Measurements from ENCODE around the gene GFOD2.

Gene GFOD2

DNA sequence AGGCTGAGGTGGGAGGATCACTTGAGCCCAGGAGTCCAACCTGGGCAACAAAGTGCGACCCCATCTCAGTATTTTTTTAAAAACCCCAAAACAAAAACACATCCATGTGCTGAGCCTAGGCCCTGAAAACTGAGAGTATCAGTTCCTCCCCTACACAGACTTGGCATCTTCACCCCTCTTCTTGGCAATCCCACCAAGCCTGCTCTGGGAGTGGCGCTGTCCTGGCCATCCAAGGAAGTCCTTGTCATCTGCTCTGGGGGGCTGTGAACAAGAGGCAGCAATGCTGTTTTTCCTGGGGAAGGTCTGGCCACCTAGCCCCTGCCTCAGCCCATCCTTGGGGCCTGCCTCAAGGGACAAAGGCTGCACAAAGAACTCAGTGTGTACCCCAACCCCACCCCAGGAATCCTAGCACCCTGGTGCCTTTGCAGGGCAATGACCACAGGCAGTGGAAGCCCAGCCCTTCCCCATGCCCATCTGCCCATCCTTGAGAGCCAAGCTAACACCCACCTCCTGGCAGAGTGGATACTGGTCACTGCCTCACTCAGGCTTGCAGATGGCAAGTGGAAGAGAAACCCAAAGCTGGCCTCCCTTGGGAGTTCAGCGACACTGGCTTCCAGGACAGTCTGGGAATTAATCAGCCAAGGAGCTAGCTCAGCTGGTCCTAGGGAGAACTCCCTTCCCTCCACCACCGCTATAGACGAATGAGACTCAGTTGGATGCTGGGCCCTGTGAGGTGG is 14.8 kb upstream of the GFOD2 start:
- no peak for DNase-seq (ENCODE audit: low spot score)

DNA sequence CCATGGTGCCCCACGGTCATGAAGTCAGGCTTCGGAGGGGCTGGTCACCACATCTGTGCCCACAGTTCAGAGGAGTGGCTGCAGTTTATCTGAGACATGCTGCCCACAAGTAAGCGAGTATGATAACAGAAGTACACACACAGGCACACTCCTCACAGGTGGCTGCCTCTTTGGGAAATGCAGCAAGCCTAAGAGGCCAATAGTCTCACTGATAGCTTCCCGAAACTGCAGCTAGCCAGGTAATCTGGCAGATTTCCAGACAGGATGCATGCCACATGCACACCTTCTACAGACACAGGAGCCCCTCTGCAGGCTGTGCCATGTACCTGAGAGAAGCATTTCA is 12.6 kb upstream of the GFOD2 start:
- no peak for DNase-seq (ENCODE audit: low spot score)

GRCh38 chr16:67731071-67731752 is 12.1 kb upstream of the GFOD2 start:
- DNase-seq (ENCODE audit: low spot score): no peak

- no peak for DNase-seq (ENCODE audit: low spot score)
Measured at GRCh38 chr16:67730326-67730725, 11.2 kb upstream of the GFOD2 start.

- no peak for DNase-seq (ENCODE audit: low spot score)
Measured at GRCh38 chr16:67729636-67730248, 10.6 kb upstream of the GFOD2 start.

- no peak for DNase-seq (ENCODE audit: low spot score)
Measured at GRCh38 chr16:67727521-67728485, 8.7 kb upstream of the GFOD2 start.

GRCh38 chr16:67726106-67727034 is 7.3 kb upstream of the GFOD2 start:
- DNase-seq (ENCODE audit: low spot score): no peak

- DNase-seq (ENCODE audit: low spot score): no peak
Measured at GRCh38 chr16:67723911-67724305, 4.8 kb upstream of the GFOD2 start.

DNA sequence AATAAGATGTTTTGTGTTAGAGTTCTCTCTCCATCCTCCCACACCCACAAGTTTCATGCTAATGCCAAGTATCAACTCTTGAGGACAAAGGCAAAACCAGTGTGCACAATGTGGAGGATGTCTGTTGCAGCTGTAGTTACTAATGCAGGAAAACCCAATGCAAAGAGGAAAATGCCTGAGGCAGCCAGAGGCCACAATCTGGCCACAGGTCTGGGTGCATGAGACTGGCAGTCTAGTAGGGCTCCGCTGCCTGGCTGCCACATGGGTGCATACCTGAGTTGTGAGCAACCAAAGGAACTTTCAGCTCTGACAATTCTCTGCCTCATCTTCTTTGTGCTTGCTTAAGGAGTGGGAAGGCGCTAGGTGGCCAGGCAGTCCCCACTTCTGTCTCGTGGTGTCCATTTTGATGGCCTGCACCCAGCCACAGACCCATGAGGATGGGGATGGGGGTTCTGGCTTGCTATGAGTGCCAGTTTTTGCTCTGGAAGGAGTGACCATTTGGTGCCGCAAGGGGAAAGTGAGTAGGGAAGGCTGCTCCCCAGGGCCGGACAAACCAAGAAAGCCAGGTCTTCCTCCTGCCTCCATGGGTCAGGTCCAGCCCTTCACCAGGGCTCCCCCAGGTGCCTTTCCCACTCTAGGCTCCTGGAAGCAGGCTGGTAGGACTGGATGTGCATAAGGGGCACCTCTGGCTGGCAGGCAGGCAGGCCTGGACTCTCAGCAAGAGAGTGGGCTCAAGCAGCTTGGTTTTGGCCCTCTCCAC is 4.2 kb upstream of the GFOD2 start:
- no peak for DNase-seq (ENCODE audit: low spot score)

DNA sequence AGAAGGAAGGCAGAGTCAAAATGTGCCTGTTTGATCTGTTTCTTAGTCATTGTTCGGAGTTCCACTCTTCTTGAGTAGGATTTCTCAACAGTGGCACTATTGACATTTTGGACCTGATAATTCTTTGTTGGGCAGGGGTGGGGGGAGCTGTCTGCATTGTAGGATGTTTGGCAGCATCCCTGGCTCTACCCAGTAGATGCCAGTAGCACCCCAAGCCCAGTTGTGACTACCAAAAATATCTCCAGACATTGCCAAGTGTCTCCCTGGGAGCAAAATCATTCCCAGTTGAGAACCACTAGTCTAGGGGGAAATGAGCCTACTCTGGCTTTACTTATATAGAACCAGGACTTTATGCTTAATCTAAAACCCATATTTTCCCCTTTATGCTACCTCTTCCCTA is 1.1 kb upstream of the GFOD2 start:
- no peak for DNase-seq (ENCODE audit: low spot score)

DNA sequence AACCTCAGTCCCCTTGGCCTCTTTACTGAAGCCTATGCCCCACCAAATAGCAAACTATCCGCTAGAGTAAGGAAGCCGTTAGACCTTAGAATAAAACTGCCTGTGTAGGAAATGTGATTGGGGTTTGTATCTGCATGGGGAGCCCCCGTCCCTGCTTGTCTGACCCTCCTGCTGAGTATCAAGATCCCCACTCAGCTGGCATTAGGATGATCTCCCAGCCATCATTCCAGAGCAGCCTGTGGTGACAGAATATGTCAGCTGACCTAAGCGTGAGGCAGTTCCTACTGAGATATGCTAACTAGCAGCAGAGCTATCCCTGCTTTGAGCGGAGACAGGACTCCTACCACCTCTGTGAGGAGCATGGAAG is 645 bp upstream of the GFOD2 start:
- DNase-seq (ENCODE audit: low spot score): peak; percentile 2

DNA sequence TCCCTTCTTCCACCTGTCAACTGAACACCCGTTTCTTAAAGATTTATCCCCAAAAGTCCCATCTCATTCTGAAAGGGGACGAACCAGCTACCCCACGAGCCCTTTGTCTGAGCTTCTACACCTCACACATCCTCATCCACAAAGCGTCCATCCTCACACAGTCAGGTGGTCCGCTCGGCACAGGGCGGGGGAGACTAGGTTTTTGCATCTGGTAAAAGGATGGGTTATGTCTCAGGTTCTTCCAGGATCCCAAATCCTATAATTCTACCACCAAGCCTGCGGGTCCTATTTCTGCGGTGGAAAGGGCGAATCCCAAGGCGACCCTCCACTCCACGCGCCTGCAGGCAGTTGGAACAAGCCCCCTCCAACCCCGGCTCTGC is 458 bp downstream of the GFOD2 start:
- DNase-seq (ENCODE audit: low spot score): no peak

- DNase-seq (ENCODE audit: low spot score): no peak
Measured at GRCh38 chr16:67716097-67716496, 3.0 kb downstream of the GFOD2 start.

GRCh38 chr16:67714522-67714921 is 4.6 kb downstream of the GFOD2 start:
- DNase-seq (ENCODE audit: low spot score): no peak

GRCh38 chr16:67713647-67714273 is 5.4 kb downstream of the GFOD2 start:
- no peak for DNase-seq (ENCODE audit: low spot score)

- DNase-seq (ENCODE audit: low spot score): no peak
Measured at GRCh38 chr16:67710607-67711006, 8.5 kb downstream of the GFOD2 start.

GRCh38 chr16:67709050-67709449 is 10.1 kb downstream of the GFOD2 start:
- DNase-seq (ENCODE audit: low spot score): no peak

DNA sequence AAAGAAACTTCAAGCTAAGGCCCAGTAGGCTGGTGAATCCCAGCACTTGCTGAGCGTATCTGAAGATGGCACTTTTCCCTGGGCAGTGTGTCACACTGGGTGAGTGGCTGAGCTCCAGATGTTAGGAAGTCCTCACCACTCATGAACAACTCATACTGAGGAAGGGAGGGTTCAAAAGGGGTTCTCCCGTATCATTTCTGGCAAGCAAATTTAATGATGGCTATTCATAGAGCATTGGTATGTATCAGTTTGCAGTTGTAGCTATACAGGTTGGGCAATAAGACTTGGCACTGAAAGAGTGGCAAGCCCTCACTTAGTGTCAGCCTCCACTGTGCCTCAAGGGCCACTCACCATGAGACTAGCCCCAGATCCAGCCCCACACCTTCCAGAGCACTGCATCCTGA is 10.7 kb downstream of the GFOD2 start:
- DNase-seq (ENCODE audit: low spot score): no peak

DNA sequence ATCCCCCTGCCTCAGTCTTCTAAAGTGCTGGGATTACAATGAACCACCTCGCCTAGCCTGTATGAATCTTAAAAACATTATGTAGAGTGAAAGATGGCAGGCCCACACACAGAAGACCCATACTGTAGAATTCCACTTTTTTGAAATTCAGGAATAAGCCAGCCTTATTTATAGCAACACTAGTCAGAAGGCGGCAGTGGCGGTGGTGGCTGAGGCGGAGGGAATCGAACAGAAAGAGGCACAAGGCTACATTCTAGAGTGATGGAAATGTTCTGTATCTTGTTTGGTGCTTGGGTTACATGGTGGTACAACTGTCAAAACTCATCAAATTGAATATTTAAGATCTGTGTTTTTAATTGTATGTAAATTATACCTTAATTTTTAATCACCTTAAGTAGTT is 11.3 kb downstream of the GFOD2 start:
- no peak for DNase-seq (ENCODE audit: low spot score)

DNA sequence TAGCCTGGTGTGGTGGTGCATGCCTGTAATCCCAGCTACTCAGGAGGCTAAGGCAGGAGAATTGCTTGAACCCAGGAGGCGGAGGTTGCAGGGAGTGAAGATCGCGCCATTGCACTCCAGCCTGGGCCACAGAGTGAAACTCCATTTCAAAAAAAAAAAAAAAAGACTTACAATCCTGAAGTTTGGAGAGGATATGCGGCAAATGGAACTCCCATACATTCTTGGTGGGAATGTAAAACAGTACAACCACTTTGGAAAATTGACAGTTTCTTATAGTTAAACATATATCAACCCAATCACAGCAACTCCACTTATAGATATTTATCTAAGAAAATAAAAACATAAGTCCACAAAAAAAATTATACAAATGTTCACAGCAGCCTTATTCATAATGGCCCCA is 11.9 kb downstream of the GFOD2 start:
- DNase-seq (ENCODE audit: low spot score): no peak

All from CD4-positive, alpha-beta T cell treated with Interleukin-15 for 4 hours (primary cell).